HepG2 (cell line): ENCODE measurements around the gene LXN. TPM values are rescaled to one million over a fixed set of nuclear protein-coding genes. Genes with fewer than 3 reads are reported as not detected.

ENCODE experiments used
- ATAC-seq: fragments of 200-7000 bp; cut with Tn5 transposase; 3 replicates; pipeline ENCODE4 v1.9.1; 2020; ENCODE audit warnings: mild to moderate bottlenecking, moderate library complexity
- BruUV-seq: library from RNA; stranded (reverse); fragments of 400-500 nt; replicated peaks from 2 replicates; lab custom pipeline; 2021; lab: Mats Ljungman, UMichigan
- CTCF ChIA-PET: fragments of 300-600 bp; formaldehyde crosslinking; extraction: SDS; loops from one replicate; lab custom pipeline; 2021; ENCODE audit warnings: low total read pairs, inconsistent platforms, low intra/inter-chr PET ratio; lab: Yijun Ruan, JAX
- POLR2A ChIA-PET: fragments of 350-600 bp; sonication (Branson Sonifier 250); formaldehyde crosslinking; loops from one replicate; lab custom pipeline; 2020; ENCODE audit warnings: antibody characterized with exemption, inconsistent platforms; lab: Yijun Ruan, JAX
- DNase-seq: peaks from one replicate; pipeline ENCODE4 v3.0.0-alpha.2; 2015; ENCODE audit warnings: low spot score
- FAIRE-seq: peaks from 3 replicates; lab custom pipeline; 2011; peaks lifted over from hg19 to GRCh38; lab: Jason Lieb, UNC
- H2AFZ ChIP-seq: one replicate; pipeline ENCODE4 v1.6.1; 2011; ENCODE audit warnings: low read length, inconsistent platforms
- H3K27ac ChIP-seq: fragments of 300-600 bp; 3 replicates; pipeline ENCODE4 v1.8.0; 2011; ENCODE audit warnings: mixed run types, mild to moderate bottlenecking, mixed read lengths, low read length, inconsistent platforms; ENCODE audit not compliant: insufficient read depth; ENCODE audit errors: extremely low read length
- H3K27me3 ChIP-seq, 2 experiments: fragments of 200-600 bp in 1 of 2; 2 replicates in 1 of 2; 3 replicates in 1 of 2; pipeline versions ENCODE4 v1.6.0 to v1.8.0; 2011; ENCODE audit warnings: low read length in 2 of 2, mild to moderate bottlenecking in 2 of 2, moderate library complexity in 2 of 2, inconsistent platforms in 1 of 2; ENCODE audit not compliant: insufficient read depth in 2 of 2, control insufficient read depth in 1 of 2
- H3K36me3 ChIP-seq, 2 experiments: fragments of 200-600 bp in 1 of 2; replicated peaks in 1 of 2; 2 replicates in 1 of 2; 3 replicates in 1 of 2; pipeline versions ENCODE4 v1.5.1 to v1.8.0; 2011; ENCODE audit warnings: low read length in 2 of 2, inconsistent platforms in 1 of 2; ENCODE audit not compliant: insufficient read depth in 2 of 2, control insufficient read depth in 1 of 2
- H3K4me1 ChIP-seq: 2 replicates; pipeline ENCODE4 v1.5.1; 2012; ENCODE audit warnings: low read length, inconsistent platforms; ENCODE audit not compliant: insufficient read depth
- H3K4me2 ChIP-seq: 2 replicates; pipeline ENCODE4 v1.6.0; 2011; ENCODE audit warnings: low read depth, low read length, inconsistent platforms
- H3K4me3 ChIP-seq, 3 experiments: fragments of 200-600 bp in 1 of 3; sonication (generic), shearing (Covaris generic) in 1 of 3; replicated peaks in 1 of 3; 2 replicates each; pipeline ENCODE4 v1.5.1; 2011 to 2016; ENCODE audit warnings: low read length in 3 of 3, inconsistent platforms in 2 of 3, low read depth in 2 of 3, mild to moderate bottlenecking in 2 of 3, control low read depth in 1 of 3, mixed read lengths in 1 of 3; ENCODE audit not compliant: insufficient read depth in 1 of 3
- H3K79me2 ChIP-seq: one replicate; pipeline ENCODE4 v1.6.1; 2011; ENCODE audit warnings: low read length, inconsistent platforms; ENCODE audit not compliant: insufficient read depth
- H3K9ac ChIP-seq: 2 replicates; pipeline ENCODE4 v1.6.0; 2011; ENCODE audit warnings: mild to moderate bottlenecking, low read depth, low read length, inconsistent platforms; ENCODE audit not compliant: insufficient read depth
- H3K9me3 ChIP-seq: 2 replicates; pipeline ENCODE4 v1.5.1; 2012; ENCODE audit warnings: mild to moderate bottlenecking, low read length
- H4K20me1 ChIP-seq: 2 replicates; pipeline ENCODE4 v1.6.0; 2011; ENCODE audit warnings: inconsistent platforms, mild to moderate bottlenecking, low read length, moderate library complexity; ENCODE audit not compliant: insufficient read depth
- ARHGAP35 ChIP-seq: sonication (generic); formaldehyde crosslinking; IDR thresholded peaks from 2 replicates; pipeline ENCODE4 v1.9.0; 2022; ENCODE audit warnings: mild to moderate bottlenecking, inconsistent platforms, moderate library complexity, missing genetic modification reagents, borderline replicate concordance
- FOXP4 ChIP-seq: sonication (generic); formaldehyde crosslinking; IDR thresholded peaks from 2 replicates; pipeline ENCODE4 v1.4.0; 2020; ENCODE audit warnings: missing genetic modification reagents
- LRRFIP1 ChIP-seq: sonication (generic); formaldehyde crosslinking; conservative IDR thresholded peaks from 2 replicates; pipeline ENCODE4 v1.4.0; 2020; ENCODE audit warnings: missing genetic modification reagents
- RBFOX2 ChIP-seq: fragments of 200-400 bp; formaldehyde crosslinking; IDR thresholded peaks from 2 replicates; pipeline ENCODE4 v1.6.1; 2017; ENCODE audit warnings: low read depth, mild to moderate bottlenecking, low read length
- TOE1 ChIP-seq: sonication (generic); formaldehyde crosslinking; IDR thresholded peaks from 2 replicates; pipeline ENCODE4 v1.4.0; 2020; ENCODE audit warnings: mild to moderate bottlenecking, missing genetic modification reagents
- YEATS2 ChIP-seq: sonication (generic); formaldehyde crosslinking; IDR thresholded peaks from 2 replicates; pipeline ENCODE4 v1.4.0; 2020; ENCODE audit warnings: missing genetic modification reagents, borderline replicate concordance
- ZNF280D ChIP-seq: sonication (generic); formaldehyde crosslinking; IDR thresholded peaks from 2 replicates; pipeline ENCODE4 v1.5.1; 2020; ENCODE audit warnings: mild to moderate bottlenecking, missing genetic modification reagents
- ZNF3 ChIP-seq: IDR thresholded peaks from 2 replicates; pipeline ENCODE4 v1.7.0; 2017; ENCODE audit warnings: inconsistent platforms
- ZNF547 ChIP-seq: sonication (generic); formaldehyde crosslinking; IDR thresholded peaks from 2 replicates; pipeline ENCODE4 v1.5.1; 2020; ENCODE audit warnings: mild to moderate bottlenecking, missing genetic modification reagents
- ZNF619 ChIP-seq: sonication (generic); formaldehyde crosslinking; IDR thresholded peaks from 2 replicates; pipeline ENCODE4 v1.4.0; 2020; ENCODE audit warnings: mild to moderate bottlenecking, missing genetic modification reagents
- ZNF720 ChIP-seq: sonication (generic); formaldehyde crosslinking; IDR thresholded peaks from 2 replicates; pipeline ENCODE4 v1.4.0; 2020; ENCODE audit warnings: missing genetic modification reagents
- ZNF761 ChIP-seq: sonication (generic); formaldehyde crosslinking; conservative IDR thresholded peaks from 2 replicates; pipeline ENCODE4 v1.4.0; 2020; ENCODE audit warnings: mild to moderate bottlenecking, missing genetic modification reagents
- ZNF839 ChIP-seq: sonication (generic); formaldehyde crosslinking; IDR thresholded peaks from 2 replicates; pipeline ENCODE4 v1.4.0; 2020; ENCODE audit warnings: missing genetic modification reagents, mild to moderate bottlenecking, borderline replicate concordance
- WGBS: methylation state at CpG from one replicate; pipeline ENCODE4 v1.1.6; 2017; ENCODE audit warnings: low lambda C conversion rate; 5-methylcytosine and 5-hydroxymethylcytosine counted together
- in situ Hi-C: cut with HindIII; loops from 2 replicates; pipeline ENCODE4 v1.10.0; 2017; ENCODE audit warnings: low pct_unique_long_range_greater_than_20kb; ENCODE audit not compliant: extremely low pct_ligation_motif_present
- intact Hi-C: fragments of 100-400 bp; cut with micrococcal nuclease; formaldehyde crosslinking; loops from one replicate; pipeline ENCODE4 v1.10.0; 2022; ENCODE audit not compliant: unreplicated experiment
- polyA plus RNA-seq, 8 experiments: library from polyadenylated mRNA; depleted of rRNA in 3 of 8; stranded (reverse) in 7 of 8; unstranded in 1 of 8; fragments of >200 nt; fragmentation: Illumina TruSeq in 4 of 8; extraction: Trizol in 4 of 8; gene quantifications; 2 replicates each; pipeline versions ENCODE4 v1.2.1 to v1.2.3, GENCODE V29; 2011 to 2016; ENCODE audit warnings: low read depth in 4 of 8, missing spikeins in 1 of 8, mixed read lengths in 1 of 8; ENCODE audit not compliant: insufficient read depth in 1 of 8
- total RNA-seq, 5 experiments: library from RNA; depleted of rRNA; stranded (reverse); fragments of >200 nt; fragmentation: Illumina TruSeq; extraction: Trizol; gene quantifications; 2 replicates each; pipeline ENCODE4 v1.2.3, GENCODE V29; 2016; ENCODE audit warnings: low read depth in 1 of 5
- TF ChIP-seq, protein P1 (sequence below): sonication (generic); formaldehyde crosslinking; IDR thresholded peaks from 2 replicates; pipeline ENCODE4 v1.8.0; 2022; ENCODE audit warnings: missing genetic modification reagents, mild to moderate bottlenecking, borderline replicate concordance
- TF ChIP-seq, protein P2 (sequence below): IDR thresholded peaks from 2 replicates; pipeline ENCODE4 v1.6.1; 2016; ENCODE audit warnings: missing biosample characterization, missing genetic modification reagents, low read depth

The LXN gene
- total and polyA plus RNA-seq, 2 of the 13 experiments (the other 11 are each of a cell fraction or from before 2014, with no cell fraction given), result not detected

DNA sequence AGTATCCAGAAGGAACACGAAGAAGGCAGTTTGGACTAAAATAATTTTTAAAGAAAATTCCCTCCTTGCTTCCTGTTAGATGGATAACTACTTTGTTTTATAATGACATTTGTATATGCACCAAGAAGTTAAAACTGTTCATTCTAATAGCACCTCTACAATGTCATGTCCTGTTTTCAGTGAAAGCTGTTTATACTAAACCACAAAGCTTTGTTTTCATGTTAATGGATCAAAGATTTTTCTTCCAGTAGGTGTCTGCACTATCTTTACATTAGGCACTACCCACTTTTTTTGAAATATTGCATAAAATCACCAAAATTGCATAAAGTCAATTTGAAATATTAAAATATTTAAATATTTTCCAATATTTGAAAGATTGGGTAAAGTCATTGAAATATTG, 49.7 kb upstream of the LXN start:
- ChIA-PET POLR2A (no interaction called here), CTCF (no interaction called here)
- FAIRE-seq (no peak), DNase-seq (no peak), ATAC-seq (no peak)
- Histone ChIP-seq H3K36me3 (0 out of 5 replicates have a peak, but pooled peaks cover 0 to 4% of the 10 kb centered on the region in 2 experiments), H3K4me3 (no peak overlapping the region), H3K4me2 (no peak overlapping the region), H4K20me1 (no peaks in the 10 kb centered on the region), H3K27ac (no peak overlapping the region), H3K4me1 (peaks cover 20% of the 10 kb centered on the region), H2AFZ (no peak overlapping the region), H3K9me3 (no peaks in the 10 kb centered on the region), H3K9ac (no peak overlapping the region), H3K79me2 (no peaks in the 10 kb centered on the region), H3K27me3 (no peaks in the 10 kb centered on the region)
- WGBS, result 84% methylated on average over 1 of the region's 1 CpG
- intact Hi-C loops, result no loop called here
- in situ Hi-C loops, result no loop called here
- BruUV-seq, result no TSS peak
- TF ChIP-seq ZNF761 (CRISPR knock-in tag) (no peak), ZNF720 (no peak), FOXP4 (no peak), TOE1 (no peak), RBFOX2 (no peak), ZNF547 (CRISPR knock-in tag) (no peak), ZNF839 (CRISPR knock-in tag) (no peak), ZNF280D (CRISPR knock-in tag) (no peak), LRRFIP1 (CRISPR knock-in tag) (no peak), ARHGAP35 (CRISPR knock-in tag) (no peak), ZNF3 (CRISPR knock-in tag) (no peak), ZNF619 (CRISPR knock-in tag) (no peak), YEATS2 (CRISPR knock-in tag) (no peak)
- TF ChIP-seq, protein P1, sequence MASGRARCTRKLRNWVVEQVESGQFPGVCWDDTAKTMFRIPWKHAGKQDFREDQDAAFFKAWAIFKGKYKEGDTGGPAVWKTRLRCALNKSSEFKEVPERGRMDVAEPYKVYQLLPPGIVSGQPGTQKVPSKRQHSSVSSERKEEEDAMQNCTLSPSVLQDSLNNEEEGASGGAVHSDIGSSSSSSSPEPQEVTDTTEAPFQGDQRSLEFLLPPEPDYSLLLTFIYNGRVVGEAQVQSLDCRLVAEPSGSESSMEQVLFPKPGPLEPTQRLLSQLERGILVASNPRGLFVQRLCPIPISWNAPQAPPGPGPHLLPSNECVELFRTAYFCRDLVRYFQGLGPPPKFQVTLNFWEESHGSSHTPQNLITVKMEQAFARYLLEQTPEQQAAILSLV (CRISPR knock-in tag), result no peak
- TF ChIP-seq, protein P2, sequence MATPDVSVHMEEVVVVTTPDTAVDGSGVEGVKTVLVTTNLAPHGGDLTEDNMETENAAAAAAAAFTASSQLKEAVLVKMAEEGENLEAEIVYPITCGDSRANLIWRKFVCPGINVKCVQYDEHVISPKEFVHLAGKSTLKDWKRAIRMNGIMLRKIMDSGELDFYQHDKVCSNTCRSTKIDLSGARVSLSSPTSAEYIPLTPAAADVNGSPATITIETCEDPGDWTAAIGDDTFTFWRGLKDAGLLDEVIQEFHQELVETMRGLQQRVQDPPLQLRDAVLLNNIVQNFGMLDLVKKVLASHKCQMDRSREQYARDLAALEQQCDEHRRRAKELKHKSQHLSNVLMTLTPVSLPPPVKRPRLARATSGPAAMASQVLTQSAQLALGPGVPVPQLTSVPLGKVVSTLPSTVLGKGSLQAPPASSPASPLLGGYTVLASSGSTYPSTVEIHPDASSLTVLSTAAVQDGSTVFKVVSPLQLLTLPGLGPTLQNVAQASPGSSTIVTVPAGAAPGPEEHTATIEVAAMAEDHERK (CRISPR knock-in tag), result no peak
